22Rv1 (cell line): ENCODE measurements around the gene MERTK.
"Not testable (repeated sequence)": the region's sequence is repeated elsewhere in the genome, so short reads cannot be mapped to it uniquely, and the experiment has no call there.

Experiments
- H3K27ac ChIP-seq: fragments of 450-650 bp; 2 replicates; pipeline ENCODE4 v1.5.1; 2017
- CTCF ChIP-seq: fragments of 450-650 bp; IDR thresholded peaks from 2 replicates; pipeline ENCODE4 v1.5.1; 2017; ENCODE audit warnings: mild to moderate bottlenecking
- ZFX ChIP-seq: fragments of 450-650 bp; IDR thresholded peaks from 2 replicates; pipeline ENCODE4 v1.6.1; 2017; ENCODE audit warnings: antibody characterized with exemption, borderline replicate concordance

MERTK gene

GRCh38 chr2:111952871-111953452, 54.6 kb downstream of the MERTK start:
- TF ChIP-seq CTCF = no peak
- no peak for TF ChIP-seq ZFX
- no peak overlapping the region for H3K27ac ChIP-seq

GRCh38 chr2:111954602-111955332, 56.4 kb downstream of the MERTK start:
- TF ChIP-seq CTCF (no peak), ZFX (no peak)
- no peak overlapping the region for H3K27ac ChIP-seq

GRCh38 chr2:111957872-111958354, 59.5 kb downstream of the MERTK start:
- TF ChIP-seq CTCF = no peak
- TF ChIP-seq ZFX = no peak
- H3K27ac ChIP-seq = no peak overlapping the region

- H3K27ac ChIP-seq = no peak overlapping the region
- TF ChIP-seq CTCF (no peak), ZFX (no peak)
These were observed 60.5 kb downstream of the MERTK start for GRCh38 chr2:111958901-111959300.

GRCh38 chr2:111961663-111962062, 63.3 kb downstream of the MERTK start:
- no peak overlapping the region for H3K27ac ChIP-seq
- TF ChIP-seq ZFX (no peak), CTCF (no peak)

GRCh38 chr2:111963086-111963485, 64.7 kb downstream of the MERTK start:
- H3K27ac ChIP-seq = not testable (repeated sequence)

GRCh38 chr2:111963508-111963907, 65.1 kb downstream of the MERTK start:
- not testable (repeated sequence) for H3K27ac ChIP-seq

- TF ChIP-seq ZFX (no peak), CTCF (no peak)
- H3K27ac ChIP-seq = no peak overlapping the region
These were observed 66.7 kb downstream of the MERTK start for GRCh38 chr2:111965062-111965461.
